ENCODE measurements around the gene DYNLL2.
"Not testable (repeated sequence)": the region's sequence is repeated elsewhere in the genome, so short reads cannot be mapped to it uniquely, and the experiment has no call there.

DYNLL2 gene

DNA sequence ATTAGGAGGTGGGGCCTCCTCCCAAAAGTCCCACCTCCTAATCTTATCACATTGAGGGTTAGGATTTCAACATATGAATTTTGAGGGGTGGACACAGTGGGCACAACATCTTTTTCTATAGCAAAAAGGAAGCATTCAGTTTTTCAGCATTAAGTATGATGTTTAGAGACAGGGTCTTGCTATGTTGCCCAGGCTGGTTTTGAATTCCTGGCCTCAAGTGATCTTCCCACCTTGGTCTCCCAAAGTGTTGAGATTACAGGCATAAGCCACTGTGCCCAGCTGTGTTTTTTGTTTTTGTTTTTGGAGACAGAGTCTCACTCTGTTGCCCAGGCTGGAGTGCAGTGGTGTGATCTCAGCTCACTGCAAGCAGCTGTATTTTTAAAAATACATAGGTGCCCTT lies 18.7 kb downstream of the DYNLL2 start:
- not testable (repeated sequence) for DNase-seq (ENCODE audit: low read depth)

DNA sequence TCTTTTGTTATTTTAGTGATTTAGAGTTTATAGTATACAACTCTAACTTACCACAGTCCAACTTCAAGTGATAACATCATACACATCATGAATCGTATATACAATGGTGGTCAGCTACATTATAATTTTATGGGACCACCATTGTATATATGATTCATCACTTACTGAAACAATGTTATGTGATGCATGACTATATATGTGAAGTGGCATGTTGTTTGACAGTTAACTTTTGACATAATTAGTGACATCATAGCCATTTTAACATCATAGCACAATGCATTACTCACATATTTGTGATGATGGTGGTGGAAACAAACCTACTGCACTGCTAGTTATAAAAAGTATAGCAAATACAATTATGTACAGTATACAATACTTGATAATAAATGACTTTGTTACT lies 21.9 kb downstream of the DYNLL2 start:
- no peak for DNase-seq (ENCODE audit: low read depth)

DNA sequence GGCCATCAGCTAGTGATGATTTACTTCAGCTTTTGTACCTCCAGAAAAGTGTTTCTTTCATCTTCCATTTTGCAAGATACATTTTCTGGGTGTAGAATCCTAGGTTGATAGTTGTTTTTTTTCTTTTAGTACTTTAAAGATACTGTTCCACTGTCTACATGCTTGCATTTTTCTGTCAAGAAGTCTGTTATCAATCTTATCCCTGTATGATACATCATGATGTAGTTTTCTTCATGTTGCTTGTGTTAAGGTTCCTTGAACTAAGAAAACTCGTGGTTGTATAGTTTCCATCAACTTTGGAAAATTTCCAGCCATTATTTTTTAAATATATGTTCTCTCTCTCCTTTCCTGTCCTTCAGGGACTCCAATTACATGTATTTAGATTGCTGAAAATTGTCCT lies 24.1 kb downstream of the DYNLL2 start:
- DNase-seq (ENCODE audit: low read depth), result no peak

DNA sequence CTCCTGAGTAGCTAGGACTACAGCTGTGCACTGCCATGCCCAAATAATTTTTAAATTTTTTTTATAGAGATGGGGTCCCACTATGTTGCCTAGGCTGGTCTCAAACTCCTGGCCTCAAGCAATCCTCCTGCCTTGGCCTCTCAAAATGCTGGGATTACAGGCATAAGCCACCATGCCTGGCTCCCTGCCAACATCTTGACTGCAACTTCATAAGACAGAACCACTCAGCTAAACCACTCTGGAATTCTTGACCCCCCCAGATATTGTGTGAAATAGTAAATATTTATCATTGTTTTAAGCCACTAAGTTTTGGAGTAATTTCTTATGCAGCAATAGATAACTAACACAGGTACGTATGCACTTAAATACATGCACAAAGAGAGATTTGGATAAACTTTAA lies 26.0 kb downstream of the DYNLL2 start:
- DNase-seq (ENCODE audit: low read depth), result no peak

DNA sequence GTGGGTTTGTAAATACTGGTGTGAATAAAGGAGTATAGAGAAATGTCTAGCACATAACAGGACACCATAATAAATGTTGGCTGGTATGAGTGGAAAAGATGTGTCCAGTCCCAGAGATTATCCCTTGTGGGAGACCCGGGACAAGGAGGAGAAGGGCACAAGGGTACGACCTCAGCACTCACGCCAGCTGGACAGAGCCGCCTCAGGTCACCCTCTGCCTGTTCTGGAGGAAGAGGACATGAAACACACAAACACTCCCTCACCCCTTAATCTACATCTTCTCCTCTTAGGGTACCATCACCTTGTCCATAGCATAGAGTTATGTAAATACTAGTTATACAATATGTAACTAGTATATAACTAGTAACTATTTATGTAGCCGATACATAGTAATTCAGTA lies 26.8 kb downstream of the DYNLL2 start:
- no peak for DNase-seq (ENCODE audit: low read depth)

DNA sequence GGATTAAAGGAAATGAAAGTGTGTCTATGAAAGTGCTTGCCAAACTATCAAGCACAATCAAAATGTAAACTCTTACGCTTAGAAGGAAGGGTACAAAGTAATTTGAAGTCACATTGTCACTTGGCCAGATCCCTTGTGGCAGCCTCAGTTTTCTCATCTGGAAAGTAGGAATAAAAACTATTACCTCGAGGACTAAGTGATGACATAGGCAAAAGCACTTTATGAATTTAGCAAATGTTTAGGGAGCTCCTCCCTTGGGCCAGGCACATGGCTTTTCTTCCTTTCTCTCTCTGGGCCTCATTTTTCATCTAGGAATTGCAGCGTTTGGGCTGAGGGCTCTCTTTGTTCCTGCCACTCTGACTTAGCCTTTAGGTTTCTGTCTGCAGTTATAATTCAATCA lies 28.5 kb downstream of the DYNLL2 start:
- no peak for DNase-seq (ENCODE audit: low read depth)

DNA sequence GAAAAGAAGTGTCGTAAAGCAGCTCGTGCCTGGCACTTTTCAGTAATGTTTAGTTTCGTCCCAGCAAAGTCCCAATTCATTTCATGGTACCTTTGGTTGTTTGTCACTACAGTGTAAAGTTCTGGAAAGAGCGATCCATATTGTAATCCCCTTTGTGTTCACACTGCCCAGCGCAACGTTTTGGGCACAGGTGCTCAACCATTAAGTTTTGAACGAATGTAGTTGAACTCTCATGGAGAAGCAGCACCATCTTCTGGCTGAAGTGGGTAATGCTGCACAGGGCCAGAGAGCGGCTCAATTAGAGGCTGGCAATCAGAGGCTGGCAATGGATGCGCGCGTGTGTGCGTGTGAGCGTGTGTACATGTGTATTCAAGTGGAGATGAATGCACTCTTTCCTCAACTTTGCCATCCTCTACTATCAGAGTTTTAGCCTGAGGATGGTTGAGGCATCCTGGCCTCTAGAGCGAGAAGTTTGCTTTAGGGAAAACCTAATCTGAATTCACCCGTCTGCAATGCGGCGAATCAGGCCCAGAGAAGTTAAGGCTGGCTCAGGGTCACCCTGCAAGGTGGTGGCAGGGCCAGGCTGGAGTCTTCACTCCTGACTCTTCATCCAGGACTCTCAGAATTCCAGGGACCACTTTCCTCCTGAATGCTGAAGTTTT lies 29.9 kb downstream of the DYNLL2 start:
- peak; percentile 77 for DNase-seq (ENCODE audit: low read depth)

DNA sequence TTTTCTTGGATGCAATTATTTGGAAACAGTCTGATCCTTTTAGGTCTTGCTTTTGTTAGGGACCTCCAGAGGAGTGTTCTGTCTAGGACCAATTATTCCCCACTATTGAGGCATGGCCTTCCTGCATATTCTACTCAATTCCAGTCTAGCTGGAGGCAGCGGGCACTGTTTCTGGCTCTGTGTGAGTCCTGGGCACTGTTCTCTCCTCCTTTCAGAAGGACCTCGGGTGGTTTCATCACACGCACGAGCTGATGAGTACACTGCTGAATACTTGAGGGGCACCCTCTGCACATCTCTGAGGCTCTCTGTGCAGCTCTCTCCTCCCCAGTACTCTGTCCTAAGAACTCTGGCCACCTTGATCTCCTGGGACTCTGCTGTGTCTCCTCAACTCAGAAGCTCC lies 30.7 kb downstream of the DYNLL2 start:
- DNase-seq (ENCODE audit: low read depth), result no peak

DNA sequence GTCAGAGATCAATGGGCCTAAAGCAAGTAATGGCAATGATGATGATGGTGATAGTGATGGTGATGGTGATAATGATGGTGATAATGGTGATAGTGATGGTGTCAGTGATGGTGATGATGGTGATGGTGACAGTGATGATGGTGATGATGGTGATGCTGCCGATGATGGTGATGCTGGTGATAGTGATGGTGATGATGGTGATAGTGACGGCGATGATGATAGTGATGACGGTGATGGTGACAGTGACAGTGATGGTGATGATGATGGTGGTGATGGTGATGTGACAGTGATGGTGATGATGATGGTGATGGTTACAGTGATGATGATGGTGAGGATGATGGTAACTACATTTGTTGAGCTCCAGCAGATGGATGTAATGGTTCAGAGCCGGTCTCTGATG lies 34.2 kb downstream of the DYNLL2 start:
- DNase-seq (ENCODE audit: low read depth), result no peak

DNA sequence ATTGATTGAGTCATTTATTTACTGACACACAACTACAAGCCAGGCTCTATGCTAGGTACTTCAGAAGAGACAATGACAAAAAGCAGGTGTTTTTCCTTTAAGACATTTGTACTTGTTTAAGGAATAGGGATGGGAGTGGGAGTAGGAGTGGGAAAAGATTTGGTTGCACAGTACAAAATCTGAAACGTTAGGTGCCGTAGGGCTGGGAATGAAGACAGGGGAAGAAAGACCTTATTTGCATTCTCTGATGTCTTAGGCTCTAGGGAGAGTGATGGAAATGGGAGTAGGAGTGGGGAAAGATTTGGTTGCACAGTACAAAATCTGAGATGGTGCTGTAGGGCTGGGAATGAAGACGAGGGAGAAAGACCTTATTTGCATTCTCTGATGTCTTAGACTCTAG lies 36.3 kb downstream of the DYNLL2 start:
- no peak for DNase-seq (ENCODE audit: low read depth)

DNA sequence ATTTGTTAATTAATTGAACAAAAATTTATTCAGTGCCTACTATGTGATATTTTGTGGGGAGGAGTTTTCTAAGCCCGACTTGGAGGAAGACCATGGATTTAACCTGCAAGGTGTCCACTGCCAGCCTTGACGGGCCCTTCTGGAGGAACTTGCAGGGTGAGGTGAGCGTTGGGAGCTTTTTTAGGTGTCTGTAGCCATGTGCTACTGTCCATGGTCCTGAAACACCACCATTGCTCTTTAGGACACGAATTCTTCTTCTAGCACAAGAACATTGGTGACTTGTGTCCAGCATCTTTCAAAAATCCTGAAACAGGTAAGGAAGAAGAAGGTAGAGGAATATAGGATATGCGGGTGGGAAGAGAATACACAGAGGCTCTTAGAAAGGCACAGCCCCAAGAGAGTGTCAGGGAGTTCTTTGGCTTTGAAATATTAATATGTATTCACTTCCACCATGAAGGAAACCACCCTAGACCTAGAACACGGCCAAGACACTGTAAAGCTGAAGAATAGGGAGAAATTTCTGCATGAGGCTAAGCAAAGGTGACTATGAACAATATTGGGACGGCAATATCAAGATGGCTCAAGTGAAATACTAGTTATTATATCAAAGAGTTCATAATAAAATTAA lies 37.1 kb downstream of the DYNLL2 start:
- peak; percentile 26 for DNase-seq (ENCODE audit: low read depth)

DNA sequence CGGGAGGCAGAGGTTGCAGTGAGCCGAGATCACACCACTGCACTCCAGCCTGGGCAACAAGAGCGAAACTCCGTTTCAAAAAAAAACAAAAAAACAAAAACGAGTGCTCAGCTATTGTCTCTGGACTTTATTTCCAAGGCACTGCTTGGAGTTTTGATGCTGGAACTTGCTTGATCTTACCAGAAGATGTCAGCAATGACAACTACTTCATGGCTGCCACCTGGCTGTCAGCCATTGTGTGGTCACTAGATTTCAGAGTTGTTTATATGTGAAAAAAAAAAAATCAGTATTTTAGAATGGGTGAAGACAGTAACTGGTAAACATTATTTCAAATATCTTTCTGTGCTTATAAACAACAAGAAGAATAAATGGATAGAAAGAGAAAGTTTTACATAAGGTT lies 38.7 kb downstream of the DYNLL2 start:
- DNase-seq (ENCODE audit: low read depth), result peak; percentile 25

DNA sequence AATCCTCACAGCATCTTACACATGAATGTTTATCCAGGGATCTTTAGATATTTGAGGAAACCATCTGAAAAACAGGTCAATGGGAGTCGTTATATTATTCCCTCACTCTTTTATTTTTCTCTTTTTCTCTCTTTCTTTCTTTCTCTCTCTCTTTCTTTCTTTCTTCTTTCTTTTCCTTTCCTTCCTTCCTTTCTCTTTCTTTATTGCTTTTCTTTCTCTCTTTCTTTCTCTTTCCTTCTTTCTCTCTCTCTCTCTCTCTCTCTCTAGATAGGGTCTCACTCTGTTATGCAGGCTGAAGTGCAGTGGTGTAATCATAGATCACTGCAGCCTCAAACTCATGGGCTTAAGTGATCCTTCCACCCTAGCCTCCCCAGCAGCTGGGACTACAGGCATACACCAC lies 44.6 kb downstream of the DYNLL2 start:
- DNase-seq (ENCODE audit: low read depth), result no peak

DNA sequence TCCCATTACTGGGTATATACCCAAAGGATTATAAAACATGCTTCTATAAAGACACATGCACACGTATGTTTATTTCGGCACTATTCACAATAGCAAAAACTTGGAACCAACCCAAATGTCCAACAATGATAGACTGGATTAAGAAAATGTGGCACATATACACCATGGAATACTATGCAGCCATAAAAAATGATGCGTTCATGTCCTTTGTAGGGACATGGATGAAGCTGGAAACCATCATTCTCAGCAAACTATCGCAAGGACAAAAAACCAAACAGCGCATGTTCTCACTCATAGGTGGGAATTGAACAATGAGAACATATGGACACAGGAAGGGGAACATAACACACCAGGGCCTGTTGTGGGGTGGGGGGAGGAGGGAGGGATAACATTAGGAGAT lies 49.5 kb downstream of the DYNLL2 start:
- DNase-seq (ENCODE audit: low read depth), result not testable (repeated sequence)

DNA sequence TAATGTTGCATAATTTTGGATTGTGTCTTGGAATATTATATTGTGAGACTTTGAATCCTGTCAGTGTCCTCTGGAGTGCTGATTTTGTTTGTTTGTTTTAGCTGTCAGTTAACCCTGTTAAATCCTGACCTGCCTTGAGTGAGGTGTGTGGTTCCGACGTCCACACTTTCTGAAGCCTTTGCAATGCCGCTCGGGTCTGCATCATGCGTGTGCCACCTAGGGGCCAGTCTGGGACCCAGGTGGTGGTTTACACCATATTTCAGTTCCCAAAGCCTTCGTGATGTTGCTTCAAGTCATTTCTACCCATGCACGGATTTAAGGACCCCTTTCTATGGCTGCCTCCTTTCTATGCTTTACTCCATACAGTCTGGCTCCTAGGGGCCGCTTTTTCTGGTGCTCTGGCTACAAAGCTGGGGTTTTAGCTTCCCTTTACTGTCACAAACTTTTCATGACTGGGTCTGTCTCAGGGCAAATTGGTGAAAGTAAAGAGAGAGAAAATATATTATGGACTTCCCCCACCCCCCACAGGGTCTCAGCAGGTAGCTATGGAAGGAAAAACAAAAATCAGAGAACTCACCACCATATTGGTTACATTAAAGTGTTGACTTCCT lies 53.6 kb downstream of the DYNLL2 start:
- DNase-seq (ENCODE audit: low read depth), result no peak

DNA sequence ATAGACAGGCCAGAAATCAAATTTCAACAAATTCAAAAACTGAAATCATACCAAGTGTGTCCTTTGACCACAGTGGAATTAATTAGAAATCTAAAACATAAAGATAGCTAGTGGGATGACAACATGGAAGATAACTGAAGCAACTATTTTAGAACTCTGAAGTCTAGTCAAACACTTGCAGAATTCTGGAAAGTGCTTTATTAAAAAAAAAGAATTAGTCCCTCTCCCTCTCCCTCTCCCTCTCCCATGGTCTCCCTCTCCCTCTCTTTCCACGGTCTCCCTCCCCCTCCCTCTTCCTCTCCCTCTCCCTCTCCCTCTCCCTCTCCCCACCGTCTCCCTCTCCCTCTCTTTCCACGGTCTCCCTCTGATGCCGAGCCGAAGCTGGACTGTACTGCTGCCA lies 58.3 kb downstream of the DYNLL2 start:
- no peak for DNase-seq (ENCODE audit: low read depth)

DNA sequence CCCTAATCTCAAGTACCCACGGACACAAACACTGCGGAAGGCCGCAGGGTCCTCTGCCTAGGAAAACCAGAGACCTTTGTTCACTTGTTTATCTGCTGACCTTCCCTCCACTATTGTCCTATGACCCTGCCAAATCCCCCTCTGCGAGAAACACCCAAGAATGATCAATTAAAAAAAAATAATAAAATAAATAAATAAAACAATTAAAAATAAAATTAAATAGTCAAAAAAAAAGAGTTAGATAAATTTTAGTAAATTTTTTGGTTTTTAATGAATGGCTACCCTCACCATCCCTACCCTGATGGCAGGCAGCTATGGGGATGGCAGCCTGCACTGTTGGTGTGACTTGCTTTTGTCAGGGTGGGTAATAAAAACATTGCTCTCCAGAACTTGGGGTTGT lies 60.1 kb downstream of the DYNLL2 start:
- DNase-seq (ENCODE audit: low read depth), result not testable (repeated sequence)

DNA sequence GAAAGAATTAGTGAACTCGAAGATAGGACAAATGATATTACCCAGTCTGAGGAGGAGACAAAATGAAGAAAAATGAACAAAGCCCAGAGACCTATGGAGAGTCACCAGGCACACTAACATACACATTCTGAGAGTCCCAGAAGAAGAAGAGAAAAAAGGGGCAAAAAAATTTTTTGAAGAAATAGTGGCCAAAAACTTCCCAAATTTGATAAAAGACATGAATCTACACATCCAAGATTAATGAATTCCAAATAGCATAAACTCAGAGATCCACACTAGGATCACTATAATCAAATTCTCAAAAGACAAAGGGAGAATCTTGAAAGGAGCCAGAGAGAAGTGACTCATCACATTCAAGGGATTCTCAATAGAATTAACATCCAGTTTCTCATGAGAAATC lies 61.6 kb downstream of the DYNLL2 start:
- no peak for DNase-seq (ENCODE audit: low read depth)
